Activated T-cell treated with anti-CD3 and anti-CD28 coated beads, Interleukin-2, amount 50 U/mL, for 24 hours (primary cell): ENCODE data around the gene QKI.
"Not testable (repeated sequence)": the region's sequence is repeated elsewhere in the genome, so short reads cannot be mapped to it uniquely, and the experiment has no call there.

Experiments used
- DNase-seq: peaks from one replicate; pipeline ENCODE4 v3.0.0-alpha.2; 2020
- H3K27ac Mint-ChIP-seq: 2 replicates; pipeline ENCODE4 v1.8.0; 2020; ENCODE audit warnings: mild to moderate bottlenecking, mixed read lengths
- H3K27me3 Mint-ChIP-seq: 2 replicates; pipeline ENCODE4 v1.8.0; 2020; ENCODE audit warnings: mixed read lengths
- H3K36me3 Mint-ChIP-seq: 2 replicates; pipeline ENCODE4 v1.8.0; 2020; ENCODE audit warnings: low read depth, mixed read lengths
- H3K4me1 Mint-ChIP-seq: 2 replicates; pipeline ENCODE4 v1.8.0; 2020; ENCODE audit warnings: low read depth, mixed read lengths
- H3K4me3 Mint-ChIP-seq: 2 replicates; pipeline ENCODE4 v1.8.0; 2020; ENCODE audit warnings: mild to moderate bottlenecking, moderate library complexity, mixed read lengths
- H3K9me3 Mint-ChIP-seq: 2 replicates; pipeline ENCODE4 v1.8.0; 2020; ENCODE audit warnings: mixed read lengths

Gene QKI

DNA sequence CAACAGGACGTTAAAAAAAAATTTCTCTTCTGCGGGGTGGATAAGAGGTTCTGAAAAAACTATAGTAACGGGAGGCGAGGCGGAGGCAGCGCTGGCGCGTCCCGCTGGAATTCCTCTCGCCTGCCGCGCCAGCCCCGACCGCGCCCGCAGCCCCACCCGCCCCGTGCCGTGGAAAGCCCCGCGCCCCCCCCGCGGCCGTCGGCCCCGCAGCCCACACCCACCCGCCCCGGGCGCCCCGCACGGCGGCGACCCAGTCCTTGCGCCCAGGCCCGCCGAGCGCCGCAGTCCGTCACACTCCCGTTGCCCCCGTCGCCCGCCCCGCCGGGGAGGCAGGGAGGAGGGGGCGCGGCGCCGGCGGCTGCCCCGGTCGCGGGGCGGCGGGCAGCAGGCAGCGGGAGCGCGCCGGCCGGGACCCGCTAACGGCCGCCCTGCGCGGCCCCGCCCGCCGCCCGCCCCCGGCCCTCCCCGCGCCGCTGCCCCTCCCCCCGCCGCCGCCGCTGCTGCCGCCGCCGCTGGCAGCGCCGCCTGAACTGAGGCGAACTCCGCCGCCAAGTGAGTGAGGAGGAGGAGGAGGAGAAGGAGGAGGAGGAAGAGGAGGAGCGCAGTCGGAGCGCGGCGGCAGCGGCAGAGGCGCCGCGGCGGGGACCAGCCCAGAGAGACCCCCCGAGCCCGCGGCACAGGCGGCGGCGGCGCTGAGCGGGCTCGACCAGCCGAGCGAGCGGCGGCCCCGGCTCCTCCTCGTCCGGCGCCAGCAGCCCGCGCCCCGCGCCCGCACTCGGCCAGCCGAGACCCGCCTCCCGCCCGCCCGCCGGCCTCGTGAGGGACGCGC, at the start of gene QKI:
Gene QKI (plus strand): TSS at position 602 of the 829 bp plus-strand sequence. CDS start 476 bp downstream, outside the sequence.
- peak within 1 kb of the TSS; percentile 91 for H3K27ac Mint-ChIP-seq
- no peaks in the 10 kb centered on the region for H3K27me3 Mint-ChIP-seq
- H3K9me3 Mint-ChIP-seq: no peaks in the 10 kb centered on the region
- DNase-seq: peak; percentile 86
- peaks cover 8% of the 10 kb centered on the region for H3K36me3 Mint-ChIP-seq
- peaks cover 33% of the 10 kb centered on the region for H3K4me1 Mint-ChIP-seq
- H3K4me3 Mint-ChIP-seq: peak within 1 kb of the TSS; percentile 86

DNA sequence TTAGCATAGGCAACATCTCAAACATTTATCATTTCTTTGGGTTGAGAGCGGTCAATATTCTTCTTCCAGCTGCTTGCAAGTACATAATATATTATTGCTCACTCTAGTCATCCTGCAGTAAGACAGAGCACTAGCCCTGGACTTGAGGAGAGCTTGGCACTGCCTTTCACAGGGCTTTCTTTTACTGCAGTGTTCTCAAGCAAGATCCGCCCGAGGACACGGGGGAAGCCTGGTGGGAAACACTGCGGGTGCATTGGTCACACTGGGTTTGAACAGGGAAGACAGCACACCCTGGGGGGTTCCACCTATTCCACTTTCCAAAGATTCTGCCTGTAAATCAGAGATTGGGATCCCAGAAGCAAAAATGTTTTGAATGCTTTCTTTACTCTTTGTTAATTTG, 48.2 kb upstream of the QKI start:
- Mint-ChIP-seq H3K4me3 (no peak overlapping the region), H3K27ac (no peak overlapping the region), H3K9me3 (no peaks in the 10 kb centered on the region), H3K36me3 (no peaks in the 10 kb centered on the region), H3K27me3 (peaks cover 14% of the 10 kb centered on the region), H3K4me1 (peaks cover 5% of the 10 kb centered on the region)
- no peak for DNase-seq

DNA sequence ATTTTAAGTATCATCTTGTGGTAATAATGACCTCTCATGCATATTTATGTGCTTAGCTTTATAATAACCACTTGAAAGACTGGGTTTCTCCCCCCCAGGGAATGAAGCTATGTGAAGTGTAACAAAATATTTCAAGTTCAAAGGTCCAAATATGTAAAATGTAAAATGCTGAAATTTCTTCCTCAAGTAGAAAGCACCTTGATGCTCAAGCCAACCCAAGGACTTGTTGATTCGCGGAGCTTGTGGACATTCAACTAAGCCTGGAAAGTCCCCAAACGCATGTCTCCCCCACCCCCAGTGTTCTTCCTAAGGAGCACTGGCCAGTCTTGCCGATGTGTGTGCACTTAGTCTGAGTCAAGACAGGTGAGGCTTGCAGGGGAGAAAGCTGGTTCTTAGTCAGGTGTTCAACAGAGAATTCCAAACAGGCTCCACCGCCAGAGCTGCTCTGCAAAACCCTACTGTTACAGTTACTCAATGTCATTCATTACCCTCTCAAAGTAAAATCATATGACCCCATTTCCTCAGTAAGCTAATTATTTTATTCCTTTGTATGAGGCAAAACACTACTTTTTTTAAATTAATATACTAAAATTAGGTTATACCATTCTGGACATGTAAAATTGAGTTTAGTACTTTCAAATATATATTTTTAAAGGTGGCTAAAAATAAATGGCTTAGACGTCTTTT, 46.9 kb upstream of the QKI start:
- Mint-ChIP-seq H3K36me3 (no peaks in the 10 kb centered on the region), H3K4me3 (no peak overlapping the region), H3K27ac (no peak overlapping the region), H3K27me3 (peaks cover 17% of the 10 kb centered on the region), H3K4me1 (peaks cover 5% of the 10 kb centered on the region), H3K9me3 (no peaks in the 10 kb centered on the region)
- no peak for DNase-seq

DNA sequence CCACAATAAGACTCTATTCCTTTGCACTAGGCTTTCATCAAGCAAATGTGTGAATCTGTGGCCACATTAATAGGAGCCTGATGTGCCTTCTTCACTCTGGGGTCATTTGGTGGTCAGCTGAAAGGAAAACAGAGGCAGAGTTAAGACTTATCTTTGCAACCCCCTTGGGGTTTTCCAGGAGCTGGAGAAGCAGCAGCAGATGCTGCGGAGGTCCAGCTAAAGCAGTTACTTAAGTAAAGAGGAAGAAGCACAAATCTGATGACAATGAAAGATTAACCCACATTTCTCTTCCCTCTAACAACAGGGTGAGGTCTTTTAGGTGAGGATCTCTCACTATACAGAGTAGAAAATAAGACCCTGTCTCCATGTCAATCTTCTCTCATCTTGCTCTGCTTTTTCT, 45.4 kb upstream of the QKI start:
- no peak overlapping the region for H3K27ac Mint-ChIP-seq
- H3K4me3 Mint-ChIP-seq: no peak overlapping the region
- no peak for DNase-seq
- peaks cover 5% of the 10 kb centered on the region for H3K4me1 Mint-ChIP-seq
- H3K9me3 Mint-ChIP-seq: no peaks in the 10 kb centered on the region
- no peaks in the 10 kb centered on the region for H3K36me3 Mint-ChIP-seq
- H3K27me3 Mint-ChIP-seq: peaks cover 23% of the 10 kb centered on the region

DNA sequence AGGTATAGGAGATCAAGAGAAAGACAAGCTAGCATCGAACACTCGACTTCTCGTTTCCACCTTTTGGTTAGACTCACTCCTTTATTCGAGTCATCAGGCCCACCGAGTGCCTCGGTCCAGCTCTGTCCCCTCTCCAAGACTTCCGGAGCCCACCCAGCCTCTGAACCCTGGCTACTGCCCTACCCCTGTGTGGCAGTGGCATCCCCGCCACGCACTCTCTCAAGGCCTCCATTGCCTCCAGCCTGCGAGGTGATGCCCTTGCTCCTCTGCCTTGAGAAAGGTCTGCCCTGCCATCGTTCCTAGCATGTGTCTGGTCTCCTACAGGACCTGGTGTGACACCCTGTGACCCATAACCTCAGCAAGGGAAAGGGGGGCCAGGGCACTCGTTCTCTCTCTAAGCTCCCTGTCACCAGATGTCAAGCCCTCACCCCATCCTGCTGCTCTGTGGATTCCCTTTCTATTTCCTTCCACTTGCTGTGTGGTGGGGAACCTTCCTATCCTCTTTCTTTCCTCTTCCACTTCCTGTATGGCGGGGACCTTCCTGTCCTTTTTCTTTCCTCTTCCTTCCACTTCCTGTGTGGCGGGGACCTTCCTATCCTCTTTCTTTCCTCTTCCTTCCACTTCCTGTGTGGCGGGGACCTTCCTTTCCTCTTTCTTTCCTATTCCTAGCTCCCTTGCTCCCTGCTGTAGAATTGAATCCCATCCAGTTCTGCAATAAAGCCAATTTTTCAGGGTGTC, 44.7 kb upstream of the QKI start:
- H3K27me3 Mint-ChIP-seq: peaks cover 25% of the 10 kb centered on the region
- no peaks in the 10 kb centered on the region for H3K9me3 Mint-ChIP-seq
- no peak overlapping the region for H3K27ac Mint-ChIP-seq
- peaks cover 5% of the 10 kb centered on the region for H3K4me1 Mint-ChIP-seq
- no peak overlapping the region for H3K4me3 Mint-ChIP-seq
- DNase-seq: no peak
- H3K36me3 Mint-ChIP-seq: no peaks in the 10 kb centered on the region

DNA sequence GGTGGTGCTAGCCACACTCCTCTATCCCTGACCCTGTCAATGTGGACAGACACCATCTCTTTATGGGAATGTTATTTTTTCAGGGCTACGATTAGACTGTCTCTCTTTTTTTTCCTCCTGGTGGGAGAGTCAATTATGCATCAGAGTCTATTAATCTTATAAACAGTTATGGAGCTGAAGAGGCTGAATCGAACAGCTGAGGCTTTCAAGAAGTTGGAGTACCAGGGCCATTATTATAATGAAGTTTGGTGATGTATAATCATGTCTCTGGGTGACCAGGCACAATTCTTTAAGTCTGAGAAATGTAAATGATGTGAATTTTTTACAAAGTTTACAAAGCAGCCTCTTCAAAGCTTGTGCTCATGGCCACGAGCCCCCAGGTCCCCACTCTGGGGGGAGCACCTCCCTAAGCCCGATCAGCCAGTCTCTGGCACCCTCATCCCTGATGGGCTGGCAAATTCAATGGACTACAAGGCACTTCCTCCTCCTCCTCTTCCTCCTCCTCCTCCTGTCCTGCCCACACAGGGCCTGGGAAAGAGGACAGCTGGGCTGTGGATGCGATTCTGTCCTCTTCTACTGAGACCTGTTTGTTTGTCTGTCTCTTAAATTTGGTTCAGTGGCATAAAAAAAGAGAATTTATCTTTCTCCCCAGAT, 43.9 kb upstream of the QKI start:
- H3K9me3 Mint-ChIP-seq: no peaks in the 10 kb centered on the region
- peaks cover 5% of the 10 kb centered on the region for H3K4me1 Mint-ChIP-seq
- no peak overlapping the region for H3K27ac Mint-ChIP-seq
- H3K4me3 Mint-ChIP-seq: no peak overlapping the region
- DNase-seq: no peak
- H3K27me3 Mint-ChIP-seq: peaks cover 29% of the 10 kb centered on the region
- H3K36me3 Mint-ChIP-seq: no peaks in the 10 kb centered on the region

DNA sequence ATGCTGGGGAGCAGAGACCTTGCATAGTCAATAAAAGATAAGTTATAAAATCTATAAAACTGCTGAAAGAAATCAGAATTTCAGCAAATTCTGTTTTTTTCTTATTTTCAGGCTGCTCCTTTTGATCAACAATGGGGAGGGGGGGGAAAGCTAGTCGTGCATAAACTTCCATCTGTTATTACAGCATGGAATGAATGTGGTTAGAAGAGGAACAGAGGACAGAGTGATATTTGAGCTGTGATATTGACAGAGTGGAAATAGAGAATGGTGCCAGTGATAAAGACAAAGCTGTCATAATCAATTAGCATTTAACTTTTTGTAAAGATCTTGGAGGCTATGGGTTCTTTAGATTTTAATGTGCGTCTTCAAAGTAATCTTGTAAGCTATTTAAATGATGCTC, 43.4 kb upstream of the QKI start:
- peaks cover 5% of the 10 kb centered on the region for H3K4me1 Mint-ChIP-seq
- peaks cover 29% of the 10 kb centered on the region for H3K27me3 Mint-ChIP-seq
- no peaks in the 10 kb centered on the region for H3K36me3 Mint-ChIP-seq
- no peaks in the 10 kb centered on the region for H3K9me3 Mint-ChIP-seq
- no peak overlapping the region for H3K27ac Mint-ChIP-seq
- DNase-seq: no peak
- H3K4me3 Mint-ChIP-seq: no peak overlapping the region

DNA sequence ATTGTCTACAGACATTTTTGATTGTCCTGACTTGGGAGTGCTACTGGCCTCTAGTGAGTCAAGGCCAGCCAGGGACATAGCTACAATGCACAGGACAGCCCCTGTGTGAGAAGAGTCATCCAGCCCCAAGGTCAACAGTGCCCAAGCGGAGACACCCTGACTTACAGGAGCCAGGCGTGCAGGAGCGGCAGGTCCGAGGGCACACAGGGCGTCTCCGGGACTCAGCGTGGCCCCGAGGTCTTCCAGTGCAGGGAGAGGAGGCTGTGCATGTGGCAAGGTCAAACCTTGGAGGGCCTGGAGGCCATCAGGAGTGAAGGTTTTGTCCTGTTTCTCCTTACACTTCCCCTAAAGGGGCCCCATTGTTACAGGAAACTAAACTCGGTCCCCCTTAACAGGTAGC, 41.3 kb upstream of the QKI start:
- peaks cover 35% of the 10 kb centered on the region for H3K27me3 Mint-ChIP-seq
- H3K9me3 Mint-ChIP-seq: no peaks in the 10 kb centered on the region
- no peak overlapping the region for H3K27ac Mint-ChIP-seq
- no peaks in the 10 kb centered on the region for H3K36me3 Mint-ChIP-seq
- H3K4me1 Mint-ChIP-seq: peaks cover 5% of the 10 kb centered on the region
- DNase-seq: no peak
- no peak overlapping the region for H3K4me3 Mint-ChIP-seq

DNA sequence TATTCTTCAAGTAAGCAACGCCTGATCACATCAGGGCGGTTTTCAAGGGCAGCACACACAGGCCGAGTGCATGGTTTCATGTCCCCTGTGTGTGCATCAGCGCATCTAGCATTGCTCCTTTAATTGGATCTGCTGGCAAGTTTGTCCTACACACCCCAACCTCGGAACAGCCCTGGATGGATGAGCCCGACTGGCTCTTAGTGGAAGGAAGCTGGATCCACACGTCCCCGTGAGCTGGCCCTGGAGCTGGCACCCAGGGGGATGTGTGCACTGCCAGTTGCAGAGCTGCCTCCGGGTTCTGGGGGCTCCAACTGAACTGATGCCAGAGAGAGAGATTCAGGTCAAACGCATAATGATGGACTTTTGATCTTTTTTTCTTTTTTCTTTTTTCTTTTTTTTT, 39.2 kb upstream of the QKI start:
- peaks cover 35% of the 10 kb centered on the region for H3K27me3 Mint-ChIP-seq
- no peak for DNase-seq
- no peak overlapping the region for H3K27ac Mint-ChIP-seq
- H3K9me3 Mint-ChIP-seq: no peaks in the 10 kb centered on the region
- H3K36me3 Mint-ChIP-seq: no peaks in the 10 kb centered on the region
- no peak overlapping the region for H3K4me3 Mint-ChIP-seq
- peaks cover under 1% of the 10 kb centered on the region for H3K4me1 Mint-ChIP-seq

DNA sequence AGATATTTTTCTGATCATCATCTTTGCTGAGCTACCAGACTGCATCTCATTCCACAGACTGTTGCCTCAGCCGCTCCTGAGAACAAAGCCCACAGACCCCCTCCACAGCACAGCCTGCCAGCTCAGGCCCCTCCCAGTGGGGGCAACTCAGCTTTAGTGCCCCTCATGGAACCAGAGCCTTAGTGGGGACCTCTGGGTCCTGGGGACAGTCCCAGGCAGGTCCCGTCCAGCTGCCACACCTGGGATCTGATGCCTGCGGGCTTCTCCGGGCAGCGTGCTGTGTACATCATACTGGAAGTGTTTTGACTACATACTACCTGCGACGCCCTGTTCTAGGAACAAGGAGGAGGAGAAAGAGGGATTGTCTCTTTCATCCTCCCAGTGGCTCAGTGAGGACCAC, 38.3 kb upstream of the QKI start:
- Mint-ChIP-seq H3K36me3 (no peaks in the 10 kb centered on the region), H3K9me3 (no peaks in the 10 kb centered on the region), H3K27ac (no peak overlapping the region)

DNA sequence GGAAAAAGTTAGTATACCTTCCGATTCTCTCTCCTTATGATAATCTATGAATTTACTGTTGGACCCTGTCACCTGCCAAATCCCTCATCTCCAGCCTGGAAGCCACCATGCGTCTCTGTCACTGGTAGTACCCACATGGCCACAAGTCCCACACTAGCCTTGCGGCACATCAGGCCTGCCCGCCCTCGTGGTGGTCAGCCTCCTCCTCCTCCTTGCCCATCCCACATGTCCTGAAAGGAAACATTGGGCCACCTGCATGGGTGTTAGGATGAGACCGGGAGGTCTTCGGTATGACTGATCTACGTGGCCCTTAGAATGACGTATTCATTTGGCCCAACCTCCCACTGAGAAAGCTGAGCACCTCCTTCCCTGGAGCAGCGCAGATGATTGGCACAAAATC, 37.0 kb upstream of the QKI start:
- Mint-ChIP-seq H3K4me3 (no peak overlapping the region), H3K36me3 (no peaks in the 10 kb centered on the region), H3K9me3 (no peaks in the 10 kb centered on the region), H3K4me1 (no peaks in the 10 kb centered on the region), H3K27ac (no peak overlapping the region), H3K27me3 (peaks cover 27% of the 10 kb centered on the region)
- DNase-seq: no peak

More for the DNA sequence above, 38.3 kb upstream of the QKI start:
- DNase-seq: no peak
- peaks cover 33% of the 10 kb centered on the region for H3K27me3 Mint-ChIP-seq
- no peaks in the 10 kb centered on the region for H3K4me1 Mint-ChIP-seq
- no peak overlapping the region for H3K4me3 Mint-ChIP-seq

DNA sequence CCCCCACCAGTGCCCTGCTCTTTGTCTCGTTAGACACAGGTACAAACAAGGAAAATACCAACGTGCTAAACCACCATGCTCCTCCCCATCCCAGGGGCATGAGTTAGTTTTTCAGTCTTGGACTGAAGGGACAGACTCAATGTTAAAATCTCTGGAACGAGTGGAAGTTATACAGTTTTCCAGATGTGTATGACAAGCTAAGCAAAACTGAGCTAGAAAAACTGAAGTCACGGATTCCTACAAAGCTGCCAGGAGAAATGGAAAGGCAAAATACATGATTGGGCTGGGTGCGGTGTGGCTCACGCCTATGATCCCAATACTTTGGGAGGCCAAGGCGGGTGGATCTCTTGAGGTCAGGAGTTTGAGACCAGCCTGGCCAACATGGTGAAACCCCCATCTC, 34.3 kb upstream of the QKI start:
- Mint-ChIP-seq H3K9me3 (peaks cover 2% of the 10 kb centered on the region), H3K27me3 (peaks cover 27% of the 10 kb centered on the region), H3K4me1 (no peaks in the 10 kb centered on the region), H3K27ac (no peak overlapping the region), H3K36me3 (no peaks in the 10 kb centered on the region), H3K4me3 (no peak overlapping the region)
- no peak for DNase-seq

DNA sequence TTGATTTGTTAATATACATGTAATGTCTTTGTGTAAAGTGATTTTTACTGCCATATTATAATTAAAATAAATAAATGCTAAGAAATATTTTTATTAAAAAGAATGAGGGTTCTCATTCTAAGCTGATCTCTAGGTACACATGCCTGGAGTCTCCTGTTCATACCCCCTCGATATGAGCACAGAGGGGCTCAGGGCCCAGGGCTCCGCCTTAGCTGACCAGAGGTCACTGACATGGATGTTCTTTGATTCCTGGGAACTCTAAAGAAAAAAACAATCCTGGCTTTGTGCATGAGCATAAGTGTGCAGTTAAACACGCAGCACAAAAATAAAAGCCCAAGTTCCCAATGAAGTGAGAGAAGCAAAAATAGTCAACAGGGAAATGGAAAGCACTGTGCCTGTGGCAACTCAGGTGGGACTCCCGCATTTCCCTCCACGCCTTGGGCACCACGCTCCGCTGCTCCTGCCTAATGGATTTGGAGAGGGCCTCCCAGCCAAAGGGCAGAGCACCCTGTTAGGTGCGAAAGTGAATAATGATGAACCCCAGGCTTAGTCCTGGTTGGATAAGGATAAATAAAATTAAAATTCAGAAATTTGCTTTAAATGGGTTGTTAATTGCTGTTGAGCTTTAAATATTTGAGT, 33.3 kb upstream of the QKI start:
- no peak overlapping the region for H3K27ac Mint-ChIP-seq
- peaks cover 24% of the 10 kb centered on the region for H3K27me3 Mint-ChIP-seq
- no peak for DNase-seq
- H3K4me1 Mint-ChIP-seq: no peaks in the 10 kb centered on the region
- no peak overlapping the region for H3K4me3 Mint-ChIP-seq
- H3K9me3 Mint-ChIP-seq: peaks cover 2% of the 10 kb centered on the region
- H3K36me3 Mint-ChIP-seq: no peaks in the 10 kb centered on the region

DNA sequence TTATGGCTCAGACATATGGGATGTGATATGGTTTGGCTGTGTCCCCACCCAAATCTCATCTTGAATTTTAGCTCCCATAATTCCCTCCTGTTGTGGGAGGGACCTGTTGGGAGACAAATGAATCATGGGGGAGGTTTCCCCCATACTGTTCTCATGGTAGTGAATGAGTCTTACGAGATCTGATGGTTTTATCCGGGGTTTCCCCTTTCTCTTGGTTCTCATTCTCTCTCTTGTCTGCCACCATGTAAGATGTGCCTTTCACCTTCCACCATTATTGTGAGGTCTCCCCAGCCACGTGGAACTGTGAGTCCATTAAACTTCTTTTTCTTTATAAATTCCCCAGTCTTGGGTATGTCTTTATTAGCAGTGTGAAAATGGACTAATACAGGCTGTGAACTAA, 31.1 kb upstream of the QKI start:
- not testable (repeated sequence) for H3K4me1 Mint-ChIP-seq, DNase-seq, H3K9me3 Mint-ChIP-seq, H3K36me3 Mint-ChIP-seq, H3K4me3 Mint-ChIP-seq, H3K27ac Mint-ChIP-seq
- peaks cover 20% of the 10 kb centered on the region for H3K27me3 Mint-ChIP-seq
